Measurements from ENCODE around the gene PCDH17. TPM values are rescaled to one million over a fixed set of nuclear protein-coding genes. Genes with fewer than 3 reads are reported as not detected.

Gene PCDH17, protein sequence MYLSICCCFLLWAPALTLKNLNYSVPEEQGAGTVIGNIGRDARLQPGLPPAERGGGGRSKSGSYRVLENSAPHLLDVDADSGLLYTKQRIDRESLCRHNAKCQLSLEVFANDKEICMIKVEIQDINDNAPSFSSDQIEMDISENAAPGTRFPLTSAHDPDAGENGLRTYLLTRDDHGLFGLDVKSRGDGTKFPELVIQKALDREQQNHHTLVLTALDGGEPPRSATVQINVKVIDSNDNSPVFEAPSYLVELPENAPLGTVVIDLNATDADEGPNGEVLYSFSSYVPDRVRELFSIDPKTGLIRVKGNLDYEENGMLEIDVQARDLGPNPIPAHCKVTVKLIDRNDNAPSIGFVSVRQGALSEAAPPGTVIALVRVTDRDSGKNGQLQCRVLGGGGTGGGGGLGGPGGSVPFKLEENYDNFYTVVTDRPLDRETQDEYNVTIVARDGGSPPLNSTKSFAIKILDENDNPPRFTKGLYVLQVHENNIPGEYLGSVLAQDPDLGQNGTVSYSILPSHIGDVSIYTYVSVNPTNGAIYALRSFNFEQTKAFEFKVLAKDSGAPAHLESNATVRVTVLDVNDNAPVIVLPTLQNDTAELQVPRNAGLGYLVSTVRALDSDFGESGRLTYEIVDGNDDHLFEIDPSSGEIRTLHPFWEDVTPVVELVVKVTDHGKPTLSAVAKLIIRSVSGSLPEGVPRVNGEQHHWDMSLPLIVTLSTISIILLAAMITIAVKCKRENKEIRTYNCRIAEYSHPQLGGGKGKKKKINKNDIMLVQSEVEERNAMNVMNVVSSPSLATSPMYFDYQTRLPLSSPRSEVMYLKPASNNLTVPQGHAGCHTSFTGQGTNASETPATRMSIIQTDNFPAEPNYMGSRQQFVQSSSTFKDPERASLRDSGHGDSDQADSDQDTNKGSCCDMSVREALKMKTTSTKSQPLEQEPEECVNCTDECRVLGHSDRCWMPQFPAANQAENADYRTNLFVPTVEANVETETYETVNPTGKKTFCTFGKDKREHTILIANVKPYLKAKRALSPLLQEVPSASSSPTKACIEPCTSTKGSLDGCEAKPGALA (N-terminal part only)
- total RNA-seq (2021) (0.85 to 1.1 TPM (median 0.89 TPM) in 3 replicates), Bru-seq, nascent RNA (percentile 23 among the genes with signal in this experiment)
- long read RNA-seq, experiment 1, partial matches to known transcripts, result 0 of 1 reads
- long read RNA-seq, experiment 1, other reads (novel, unspliced or antisense), result 1 of 1 reads
- long read RNA-seq, experiment 2, result 0 reads
- long read RNA-seq, experiment 3, result 0 reads

DNA sequence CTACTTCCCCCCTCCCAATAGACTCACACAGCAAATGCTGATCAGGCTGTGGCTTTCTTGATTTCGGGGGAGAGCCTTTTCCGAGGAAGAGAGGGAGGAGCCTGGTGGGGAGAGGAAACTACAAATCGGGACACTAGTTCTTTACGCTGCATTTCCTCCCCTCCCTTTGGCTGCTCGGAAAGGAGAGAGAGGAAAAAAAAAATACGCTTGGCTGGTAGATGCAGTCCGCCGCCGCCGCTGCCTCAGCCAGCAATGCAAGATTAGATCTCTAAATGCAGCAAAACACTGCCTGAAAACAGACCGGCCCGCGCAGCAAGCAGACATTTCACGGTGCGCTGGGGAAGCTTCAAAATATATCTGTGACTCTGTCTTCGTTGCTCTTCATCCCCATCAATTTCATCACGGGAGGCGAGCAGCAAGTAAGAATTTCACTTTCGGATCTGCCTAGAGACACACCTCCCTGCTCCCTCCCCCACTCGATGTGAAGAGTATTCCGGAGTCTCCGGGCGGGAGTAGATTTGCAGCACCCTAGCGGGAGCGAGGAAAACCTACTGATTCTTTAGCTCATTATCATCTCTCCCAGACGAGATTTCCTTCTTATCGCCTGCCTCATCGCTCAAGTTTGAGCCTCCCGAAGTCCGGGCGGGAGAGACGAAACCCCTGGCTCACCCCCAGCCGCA lies at the start of gene PCDH17:
Gene PCDH17, plus strand, starts transcription at position 149 of the 680 bp plus-strand sequence. CDS start 803 bp downstream, outside the sequence.
- H3K27me3 Mint-ChIP-seq (ENCODE audit: low read depth), result peaks cover 91% of the 10 kb centered on the region
- CTCF ChIA-PET, result interaction anchor here (1.1 to 4.9 kb wide), 5 partner anchors 8 to 83 kb away, joined by 3 to 122 read pairs (median 12); no protein-coding TSS in a partner anchor
- H3K4me1 Mint-ChIP-seq, result peaks cover 43% of the 10 kb centered on the region
- DNase-seq (ENCODE audit: low spot score), result peak; percentile 54
- TF ChIP-seq CREB1 (CRISPR knock-in tag; IDR thresholded peaks at IDR 0.05) (no peak), ARID4B (CRISPR knock-in tag; IDR thresholded peaks at IDR 0.05; ENCODE audit: borderline replicate concordance) (no peak), ZNF232 (CRISPR knock-in tag; IDR thresholded peaks at IDR 0.05) (no peak), CREM (CRISPR knock-in tag; IDR thresholded peaks at IDR 0.05) (0 out of 2 replicates have a peak, but pooled peaks have one; percentile 34), E2F4 (CRISPR knock-in tag; IDR thresholded peaks at IDR 0.05; ENCODE audit: borderline replicate concordance, low read depth) (no peak), ESRRA (CRISPR knock-in tag; IDR thresholded peaks at IDR 0.05; ENCODE audit: borderline replicate concordance) (no peak)
- TF ChIP-seq, protein P1, sequence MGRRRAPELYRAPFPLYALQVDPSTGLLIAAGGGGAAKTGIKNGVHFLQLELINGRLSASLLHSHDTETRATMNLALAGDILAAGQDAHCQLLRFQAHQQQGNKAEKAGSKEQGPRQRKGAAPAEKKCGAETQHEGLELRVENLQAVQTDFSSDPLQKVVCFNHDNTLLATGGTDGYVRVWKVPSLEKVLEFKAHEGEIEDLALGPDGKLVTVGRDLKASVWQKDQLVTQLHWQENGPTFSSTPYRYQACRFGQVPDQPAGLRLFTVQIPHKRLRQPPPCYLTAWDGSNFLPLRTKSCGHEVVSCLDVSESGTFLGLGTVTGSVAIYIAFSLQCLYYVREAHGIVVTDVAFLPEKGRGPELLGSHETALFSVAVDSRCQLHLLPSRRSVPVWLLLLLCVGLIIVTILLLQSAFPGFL (CRISPR knock-in tag; IDR thresholded peaks at IDR 0.05; ENCODE audit: borderline replicate concordance), result no peak
- TF ChIP-seq, protein P2, sequence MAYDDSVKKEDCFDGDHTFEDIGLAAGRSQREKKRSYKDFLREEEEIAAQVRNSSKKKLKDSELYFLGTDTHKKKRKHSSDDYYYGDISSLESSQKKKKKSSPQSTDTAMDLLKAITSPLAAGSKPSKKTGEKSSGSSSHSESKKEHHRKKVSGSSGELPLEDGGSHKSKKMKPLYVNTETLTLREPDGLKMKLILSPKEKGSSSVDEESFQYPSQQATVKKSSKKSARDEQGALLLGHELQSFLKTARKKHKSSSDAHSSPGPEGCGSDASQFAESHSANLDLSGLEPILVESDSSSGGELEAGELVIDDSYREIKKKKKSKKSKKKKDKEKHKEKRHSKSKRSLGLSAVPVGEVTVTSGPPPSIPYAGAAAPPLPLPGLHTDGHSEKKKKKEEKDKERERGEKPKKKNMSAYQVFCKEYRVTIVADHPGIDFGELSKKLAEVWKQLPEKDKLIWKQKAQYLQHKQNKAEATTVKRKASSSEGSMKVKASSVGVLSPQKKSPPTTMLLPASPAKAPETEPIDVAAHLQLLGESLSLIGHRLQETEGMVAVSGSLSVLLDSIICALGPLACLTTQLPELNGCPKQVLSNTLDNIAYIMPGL (CRISPR knock-in tag; IDR thresholded peaks at IDR 0.05), result peak; percentile 9; the same call in 1 of the 2 replicates
- H3K36me3 Mint-ChIP-seq, result no peaks in the 10 kb centered on the region
- peak; percentile 1 for ATAC-seq
- H3K27ac Mint-ChIP-seq, result no peak within 1 kb of the TSS
- H3K4me3 Mint-ChIP-seq, result peak within 1 kb of the TSS; percentile 92
- no peaks in the 10 kb centered on the region for H3K9me3 Mint-ChIP-seq
- POLR2A ChIA-PET, result interaction anchor here (1.4 kb wide), 1 partner anchor 84 kb away, joined by 4 read pairs; no protein-coding TSS in a partner anchor

DNA sequence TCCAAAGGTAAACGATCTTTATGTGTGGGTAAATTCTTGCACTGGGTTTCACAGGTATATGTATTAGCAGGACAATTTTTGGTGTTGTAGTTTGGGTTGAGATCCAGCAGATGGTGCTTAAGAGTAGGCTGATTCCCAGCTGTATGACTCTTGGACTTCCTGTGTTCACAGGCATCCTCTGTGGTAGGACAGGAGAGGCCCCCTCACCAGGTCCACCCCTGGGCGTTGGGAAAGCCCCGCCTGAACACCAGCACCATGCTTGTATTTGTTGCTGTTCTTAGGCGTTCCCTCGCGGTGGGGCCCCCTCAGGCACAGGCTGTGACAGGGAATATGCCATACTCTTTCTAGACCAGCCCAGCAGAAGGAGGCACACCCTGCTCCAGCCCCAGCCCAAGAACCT lies 49.5 kb upstream of the PCDH17 start:
- POLR2A ChIA-PET, result no interaction called here
- no peaks in the 10 kb centered on the region for H3K9me3 Mint-ChIP-seq
- ATAC-seq (peak; percentile 95), DNase-seq (ENCODE audit: low spot score) (peak; percentile 26)
- H3K27me3 Mint-ChIP-seq (ENCODE audit: low read depth), result no peaks in the 10 kb centered on the region
- CTCF ChIA-PET, result interaction anchor here (0.6 to 3.7 kb wide), 5 partner anchors 10 to 134 kb away, joined by 3 to 94 read pairs (median 3); no protein-coding TSS in a partner anchor
- H3K27ac Mint-ChIP-seq, result no peak overlapping the region
- H3K4me1 Mint-ChIP-seq, result peaks cover 14% of the 10 kb centered on the region
- no peaks in the 10 kb centered on the region for H3K36me3 Mint-ChIP-seq
- no peak overlapping the region for H3K4me3 Mint-ChIP-seq
- TF ChIP-seq CTCF (IDR thresholded peaks at IDR 0.05), result peak; percentile 10; the same call in 1 of the 2 replicates
- no peak for TF ChIP-seq TP53 (CRISPR knock-in tag; IDR thresholded peaks at IDR 0.05)

All from WTC11 (cell line).